ENCODE results near the gene KCNJ16.

Gene KCNJ16

GRCh38 chr17:70053241-70054234 lies 21.5 kb upstream of the KCNJ16 start:
- Mint-ChIP-seq H3K4me3 (no peak overlapping the region), H3K27ac (no peak overlapping the region), H3K9me3 (no peaks in the 10 kb centered on the region), H3K36me3 (no peaks in the 10 kb centered on the region), H3K4me1 (no peaks in the 10 kb centered on the region), H3K27me3 (no peaks in the 10 kb centered on the region)
- ATAC-seq, result no peak

GRCh38 chr17:70055000-70055399 lies 20.0 kb upstream of the KCNJ16 start:
- no peaks in the 10 kb centered on the region for H3K9me3 Mint-ChIP-seq
- H3K4me3 Mint-ChIP-seq, result no peak overlapping the region
- no peak overlapping the region for H3K27ac Mint-ChIP-seq
- no peaks in the 10 kb centered on the region for H3K36me3 Mint-ChIP-seq
- H3K27me3 Mint-ChIP-seq, result no peaks in the 10 kb centered on the region
- no peak for ATAC-seq
- no peaks in the 10 kb centered on the region for H3K4me1 Mint-ChIP-seq

GRCh38 chr17:70059071-70059470 lies 16.0 kb upstream of the KCNJ16 start:
- Mint-ChIP-seq H3K4me1 (no peaks in the 10 kb centered on the region), H3K27ac (no peak overlapping the region)

GRCh38 chr17:70059649-70060048 lies 15.4 kb upstream of the KCNJ16 start:
- no peak overlapping the region for H3K27ac Mint-ChIP-seq
- no peaks in the 10 kb centered on the region for H3K9me3 Mint-ChIP-seq
- H3K4me1 Mint-ChIP-seq, result no peaks in the 10 kb centered on the region
- no peaks in the 10 kb centered on the region for H3K27me3 Mint-ChIP-seq
- no peak overlapping the region for H3K4me3 Mint-ChIP-seq
- no peaks in the 10 kb centered on the region for H3K36me3 Mint-ChIP-seq
- no peak for ATAC-seq

More at GRCh38 chr17:70059071-70059470, 16.0 kb upstream of the KCNJ16 start:
- ATAC-seq, result no peak
- Mint-ChIP-seq H3K4me3 (no peak overlapping the region), H3K9me3 (no peaks in the 10 kb centered on the region), H3K27me3 (no peaks in the 10 kb centered on the region), H3K36me3 (no peaks in the 10 kb centered on the region)

DNA sequence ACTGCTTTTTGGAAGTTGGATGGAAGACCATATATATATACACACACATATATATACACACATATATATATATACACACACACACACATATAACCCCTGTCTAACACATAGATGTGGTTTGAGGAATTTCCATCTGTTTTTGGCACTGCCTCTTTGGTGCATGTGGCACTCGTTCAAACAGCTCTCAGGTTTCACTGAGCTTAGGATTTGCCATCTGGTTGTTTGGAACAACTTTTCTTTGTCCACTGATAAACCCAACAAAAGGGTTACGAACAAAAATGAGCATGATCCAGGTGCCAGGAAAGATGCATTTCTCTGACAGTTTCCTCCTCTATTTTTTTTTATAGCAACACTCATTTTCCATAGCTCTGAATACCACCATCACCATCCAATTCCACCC lies 14.6 kb upstream of the KCNJ16 start:
- Mint-ChIP-seq H3K36me3 (no peaks in the 10 kb centered on the region), H3K9me3 (no peaks in the 10 kb centered on the region), H3K4me3 (no peak overlapping the region), H3K27ac (no peak overlapping the region), H3K27me3 (no peaks in the 10 kb centered on the region), H3K4me1 (no peaks in the 10 kb centered on the region)
- no peak for ATAC-seq

DNA sequence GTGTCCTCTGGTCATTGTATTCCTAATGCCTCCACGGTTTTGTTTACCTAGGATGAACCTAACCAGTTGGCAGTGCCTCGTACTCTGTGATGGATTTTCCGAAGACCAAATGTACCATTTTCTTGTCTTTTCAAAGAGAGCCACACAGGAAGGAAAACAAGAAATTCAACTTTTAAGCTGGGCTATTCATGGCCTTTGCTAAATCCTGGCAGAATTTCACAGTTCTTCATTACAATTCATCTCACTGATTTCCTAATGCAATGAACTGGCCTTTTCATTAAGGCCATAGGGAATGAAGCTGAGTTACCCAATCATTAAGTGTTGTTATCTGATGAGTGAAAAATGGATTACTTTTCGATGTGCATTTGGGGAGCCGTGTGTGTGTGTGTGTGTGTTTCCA lies 7.9 kb upstream of the KCNJ16 start:
- Mint-ChIP-seq H3K36me3 (no peaks in the 10 kb centered on the region), H3K4me1 (no peaks in the 10 kb centered on the region), H3K9me3 (no peaks in the 10 kb centered on the region), H3K27ac (no peak overlapping the region), H3K27me3 (no peaks in the 10 kb centered on the region), H3K4me3 (no peak overlapping the region)
- ATAC-seq, result no peak

GRCh38 chr17:70070305-70071027 lies 4.6 kb upstream of the KCNJ16 start:
- no peak for ATAC-seq
- H3K4me3 Mint-ChIP-seq, result no peak overlapping the region
- H3K9me3 Mint-ChIP-seq, result no peaks in the 10 kb centered on the region
- no peak overlapping the region for H3K27ac Mint-ChIP-seq
- no peaks in the 10 kb centered on the region for H3K4me1 Mint-ChIP-seq
- H3K36me3 Mint-ChIP-seq, result no peaks in the 10 kb centered on the region
- H3K27me3 Mint-ChIP-seq, result no peaks in the 10 kb centered on the region

DNA sequence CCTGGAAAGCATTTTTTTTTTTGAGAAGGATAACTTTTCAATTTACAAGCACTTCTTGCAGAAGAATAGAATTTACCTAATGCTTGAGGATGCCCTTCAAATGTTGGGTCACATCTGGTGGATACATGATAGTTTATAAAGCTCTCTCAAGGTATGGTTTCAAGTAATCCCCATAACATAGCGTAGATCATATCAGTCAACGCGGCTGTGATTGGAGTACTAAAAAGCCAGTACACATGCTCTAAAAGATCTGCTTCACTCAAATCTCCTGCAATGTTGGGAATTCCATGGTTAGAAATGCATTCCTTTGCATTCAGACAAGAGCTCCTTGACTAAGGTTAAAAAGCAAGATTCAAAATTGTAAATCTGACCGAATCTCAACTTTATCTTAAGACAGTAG lies 3.9 kb upstream of the KCNJ16 start:
- Mint-ChIP-seq H3K27ac (no peak overlapping the region), H3K9me3 (no peaks in the 10 kb centered on the region), H3K36me3 (no peaks in the 10 kb centered on the region), H3K4me1 (no peaks in the 10 kb centered on the region), H3K4me3 (no peak overlapping the region), H3K27me3 (no peaks in the 10 kb centered on the region)
- ATAC-seq, result no peak

DNA sequence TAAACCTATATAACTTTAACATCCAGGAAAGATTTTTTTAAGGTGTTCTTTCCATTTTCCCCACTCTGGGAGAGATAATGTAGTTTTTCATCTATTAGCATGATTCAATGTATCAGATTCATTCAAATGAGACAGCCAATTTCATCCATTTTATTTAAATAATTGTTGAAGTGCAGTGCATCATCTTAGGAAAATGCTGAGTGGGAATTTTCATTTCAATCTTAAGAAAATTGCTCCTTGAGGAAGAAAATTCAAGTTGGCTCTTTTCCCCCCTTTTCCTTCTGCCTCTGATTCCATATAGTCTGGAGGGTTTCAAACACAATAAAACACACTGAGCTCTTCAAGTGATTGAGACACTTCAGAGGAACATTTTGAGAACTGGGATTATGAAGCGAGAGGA lies 3.4 kb upstream of the KCNJ16 start:
- Mint-ChIP-seq H3K27ac (no peak overlapping the region), H3K9me3 (no peaks in the 10 kb centered on the region), H3K36me3 (no peaks in the 10 kb centered on the region), H3K4me1 (no peaks in the 10 kb centered on the region), H3K27me3 (no peaks in the 10 kb centered on the region), H3K4me3 (no peak overlapping the region)
- ATAC-seq, result no peak

DNA sequence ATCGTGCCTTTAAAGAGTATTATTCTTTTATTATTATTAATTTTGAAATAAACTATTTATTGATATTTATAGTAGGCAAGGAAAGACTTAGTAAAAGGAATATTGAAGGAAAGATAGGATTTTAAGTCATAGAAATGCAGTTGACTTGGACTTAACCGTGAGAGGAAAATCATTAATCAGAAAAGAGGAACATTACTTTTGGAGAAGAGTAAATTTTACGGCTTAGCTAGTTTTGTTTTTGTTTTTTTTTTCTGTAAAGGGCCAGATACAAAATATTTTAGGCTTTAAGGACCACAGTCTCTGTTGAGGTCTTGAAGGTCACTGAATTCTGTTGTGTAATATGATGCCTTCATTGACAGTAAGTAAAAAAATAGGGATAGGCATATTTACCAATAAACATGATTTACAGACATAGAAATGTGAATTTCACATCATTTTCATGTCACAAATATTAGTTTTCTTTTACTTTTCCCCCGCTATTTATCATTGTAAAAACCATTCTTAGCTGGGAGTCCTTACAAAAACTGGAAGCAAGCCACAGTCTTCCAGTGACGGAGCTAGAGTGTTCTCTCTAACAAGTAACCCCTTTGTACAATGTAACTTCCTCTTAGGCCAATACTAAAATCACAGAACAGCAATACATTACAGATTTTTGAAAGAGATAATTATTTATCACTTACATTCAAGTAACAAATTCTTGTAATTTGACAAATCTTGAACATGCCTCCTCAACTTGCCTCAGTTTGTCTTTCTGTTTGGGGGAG lies 2.3 kb upstream of the KCNJ16 start:
- Mint-ChIP-seq H3K36me3 (no peaks in the 10 kb centered on the region), H3K27me3 (no peaks in the 10 kb centered on the region), H3K9me3 (no peaks in the 10 kb centered on the region), H3K27ac (no peak overlapping the region), H3K4me1 (no peaks in the 10 kb centered on the region), H3K4me3 (no peak overlapping the region)
- no peak for ATAC-seq

GRCh38 chr17:70073310-70073709 lies 1.7 kb upstream of the KCNJ16 start:
- Mint-ChIP-seq H3K27ac (no peak overlapping the region), H3K36me3 (no peaks in the 10 kb centered on the region), H3K4me3 (no peak overlapping the region), H3K9me3 (no peaks in the 10 kb centered on the region), H3K27me3 (no peaks in the 10 kb centered on the region), H3K4me1 (no peaks in the 10 kb centered on the region)
- ATAC-seq, result no peak

DNA sequence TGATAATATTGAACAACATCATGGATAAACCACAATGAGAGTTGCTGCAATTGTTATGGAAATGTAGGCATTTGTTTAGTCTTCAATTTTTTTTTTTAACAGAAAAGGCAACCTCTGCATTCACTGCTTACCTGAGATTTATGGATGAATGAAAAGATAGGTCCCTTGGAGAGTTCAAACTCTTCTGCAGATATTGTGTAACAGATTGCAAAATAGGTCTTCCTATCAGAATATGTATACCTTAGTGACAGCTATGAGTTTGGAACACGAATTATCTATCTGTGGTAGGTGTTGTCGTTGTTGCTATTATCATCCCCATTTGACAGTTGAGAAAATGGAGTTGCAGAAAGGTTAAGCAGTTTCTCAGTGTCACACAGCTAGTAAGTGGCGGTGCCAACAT lies 1.2 kb upstream of the KCNJ16 start:
- no peak overlapping the region for H3K27ac Mint-ChIP-seq
- H3K4me3 Mint-ChIP-seq, result no peak overlapping the region
- no peak for ATAC-seq
- H3K9me3 Mint-ChIP-seq, result no peaks in the 10 kb centered on the region
- H3K27me3 Mint-ChIP-seq, result no peaks in the 10 kb centered on the region
- H3K36me3 Mint-ChIP-seq, result no peaks in the 10 kb centered on the region
- H3K4me1 Mint-ChIP-seq, result no peaks in the 10 kb centered on the region

GRCh38 chr17:70074236-70074830 lies 692 bp upstream of the KCNJ16 start:
- H3K9me3 Mint-ChIP-seq, result no peaks in the 10 kb centered on the region
- no peak overlapping the region for H3K4me3 Mint-ChIP-seq

GRCh38 chr17:70076189-70076588 lies 1.2 kb downstream of the KCNJ16 start:
- H3K9me3 Mint-ChIP-seq, result no peaks in the 10 kb centered on the region
- no peaks in the 10 kb centered on the region for H3K27me3 Mint-ChIP-seq
- H3K27ac Mint-ChIP-seq, result no peak overlapping the region
- no peaks in the 10 kb centered on the region for H3K4me1 Mint-ChIP-seq
- no peak for ATAC-seq
- H3K36me3 Mint-ChIP-seq, result no peaks in the 10 kb centered on the region
- H3K4me3 Mint-ChIP-seq, result no peak overlapping the region

More at GRCh38 chr17:70074236-70074830, 692 bp upstream of the KCNJ16 start:
- H3K36me3 Mint-ChIP-seq, result no peaks in the 10 kb centered on the region
- no peaks in the 10 kb centered on the region for H3K27me3 Mint-ChIP-seq
- H3K27ac Mint-ChIP-seq, result no peak overlapping the region
- H3K4me1 Mint-ChIP-seq, result no peaks in the 10 kb centered on the region
- ATAC-seq, result no peak

DNA sequence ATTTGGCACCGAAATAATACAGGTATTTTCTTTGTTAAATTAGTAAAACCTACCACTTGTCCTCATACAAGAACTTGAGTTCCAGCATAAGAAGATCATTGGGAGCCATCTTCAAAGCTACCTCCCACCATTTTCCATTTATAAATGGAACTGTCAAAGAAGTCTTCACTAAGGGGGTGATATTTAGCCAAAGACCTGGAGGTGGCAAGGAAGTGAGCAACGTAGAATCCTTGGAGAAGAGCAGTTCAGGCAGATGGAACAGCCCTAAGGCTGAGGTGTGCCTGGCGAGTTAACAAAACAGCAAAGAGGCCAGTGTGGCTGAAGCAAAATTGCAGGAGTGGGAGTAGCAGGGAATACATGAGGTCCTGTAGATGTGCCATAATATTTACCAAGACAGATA lies 1.8 kb downstream of the KCNJ16 start:
- no peaks in the 10 kb centered on the region for H3K9me3 Mint-ChIP-seq
- no peaks in the 10 kb centered on the region for H3K27me3 Mint-ChIP-seq
- no peak overlapping the region for H3K4me3 Mint-ChIP-seq
- no peaks in the 10 kb centered on the region for H3K4me1 Mint-ChIP-seq
- H3K36me3 Mint-ChIP-seq, result no peaks in the 10 kb centered on the region
- H3K27ac Mint-ChIP-seq, result no peak overlapping the region
- ATAC-seq, result no peak
